AG04450 (cell line): Measurements from ENCODE around the gene HSD3B7. TPM values are rescaled to one million over a fixed set of nuclear protein-coding genes. Genes with fewer than 3 reads are reported as not detected.

ENCODE experiments used
- CTCF ChIA-PET: fragments of 300-600, 350-600 bp; formaldehyde crosslinking; extraction: SDS; loops from one replicate; lab custom pipeline; 2022; ENCODE audit warnings: antibody characterized with exemption, inconsistent platforms; lab: Charles Lee
- POLR2A ChIA-PET: fragments of 350-600 bp; formaldehyde crosslinking; extraction: SDS; loops from one replicate; lab custom pipeline; 2021; ENCODE audit warnings: antibody characterized with exemption, inconsistent platforms; lab: Yijun Ruan, JAX
- DNase-seq: peaks from one replicate; pipeline ENCODE4 v3.0.0-alpha.2; 2011; ENCODE audit warnings: low read depth, low spot score
- H3K27ac ChIP-seq: one replicate; pipeline ENCODE4 v1.5.1; 2012; ENCODE audit warnings: low read depth, low read length, control low read depth
- H3K27me3 ChIP-seq: one replicate; pipeline ENCODE4 v1.6.0; 2012; ENCODE audit warnings: low read length; ENCODE audit not compliant: control insufficient read depth, insufficient read depth
- H3K4me3 ChIP-seq: 2 replicates; pipeline ENCODE4 v1.5.1; 2011; ENCODE audit warnings: mild to moderate bottlenecking, low read depth, low read length, control low read depth
- H3K9me3 ChIP-seq: 2 replicates; pipeline ENCODE4 v1.5.1; 2012; ENCODE audit warnings: low read length; ENCODE audit not compliant: control insufficient read depth, insufficient read depth
- CTCF ChIP-seq: IDR thresholded peaks from 2 replicates; pipeline ENCODE4 v1.5.1; 2011; ENCODE audit warnings: low read depth, low read length, control low read depth, inconsistent platforms
- polyA plus RNA-seq: library from polyadenylated mRNA; depleted of rRNA; stranded (reverse); fragments of >200 nt; gene quantifications from 2 replicates; pipeline ENCODE4 v1.2.3, GENCODE V29; 2011

HSD3B7 gene
- polyA plus RNA-seq, 1 experiment: 6.1 TPM

DNA sequence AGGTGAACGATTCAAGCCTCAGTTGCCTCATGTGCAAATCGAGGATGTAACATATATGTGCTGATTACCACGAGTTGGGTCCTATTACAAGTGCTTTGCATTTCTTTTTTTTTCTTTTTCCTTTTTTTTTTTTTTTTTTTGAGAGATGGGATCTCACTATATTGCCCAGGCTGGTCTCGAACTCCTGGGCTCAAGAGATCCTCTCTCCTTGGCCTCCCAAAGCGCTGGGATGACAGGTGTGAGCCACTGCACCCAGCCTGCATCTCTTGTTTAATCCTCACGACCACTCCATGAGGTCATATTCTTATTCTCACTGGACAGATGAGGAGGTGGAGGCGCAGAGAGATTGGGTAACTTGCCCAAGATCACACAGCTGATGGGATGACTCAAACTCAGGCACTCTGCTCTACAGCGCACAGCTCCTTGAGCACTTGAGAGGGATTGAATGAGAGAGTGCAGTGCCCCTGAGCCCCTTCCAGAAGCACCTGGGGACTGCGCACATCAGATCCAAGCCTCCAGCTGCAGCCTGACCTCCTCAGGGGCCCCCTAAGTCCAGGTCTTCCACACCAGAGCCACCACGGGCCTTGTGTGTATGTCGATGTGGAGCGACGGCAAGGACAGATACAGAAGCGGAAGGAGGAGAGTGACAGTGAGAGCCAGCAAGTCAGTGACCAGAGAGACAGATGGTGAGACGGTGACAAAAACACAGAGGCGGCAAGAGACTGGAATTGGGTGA, 20.5 kb downstream of the HSD3B7 start:
- DNase-seq: no peak
- Histone ChIP-seq H3K9me3 (peaks cover 2% of the 10 kb centered on the region; the same call in 1 of the 2 replicates), H3K27me3 (no peaks in the 10 kb centered on the region), H3K27ac (peak overlapping the region; percentile 39), H3K4me3 (no peak overlapping the region)
- ChIA-PET CTCF (no interaction called here), POLR2A (no interaction called here)
- TF ChIP-seq CTCF: no peak

GRCh38 chr16:31006086-31006385, 21.0 kb downstream of the HSD3B7 start:
- no peak for TF ChIP-seq CTCF
- DNase-seq: no peak

GRCh38 chr16:31006589-31006988, 21.6 kb downstream of the HSD3B7 start:
- no peak overlapping the region for H3K4me3 ChIP-seq
- peaks cover 2% of the 10 kb centered on the region; the same call in 1 of the 2 replicates for H3K9me3 ChIP-seq
- POLR2A ChIA-PET: interaction anchor here (0.9 kb wide), 1 partner anchor 173 kb away, joined by 3 read pairs; the partner anchor contains the start of gene FUS
- no peaks in the 10 kb centered on the region for H3K27me3 ChIP-seq
- TF ChIP-seq CTCF: no peak
- no peak overlapping the region for H3K27ac ChIP-seq
- CTCF ChIA-PET: no interaction called here
- DNase-seq: no peak

More at GRCh38 chr16:31006086-31006385, 21.0 kb downstream of the HSD3B7 start:
- ChIA-PET CTCF (no interaction called here), POLR2A (interaction anchor here (0.9 kb wide), 1 partner anchor 174 kb away, joined by 3 read pairs; the partner anchor contains the start of gene FUS)
- H3K27ac ChIP-seq: peak overlapping the region; percentile 39
- peaks cover 2% of the 10 kb centered on the region; the same call in 1 of the 2 replicates for H3K9me3 ChIP-seq
- no peaks in the 10 kb centered on the region for H3K27me3 ChIP-seq
- no peak overlapping the region for H3K4me3 ChIP-seq

- Histone ChIP-seq H3K9me3 (peaks cover 2% of the 10 kb centered on the region; the same call in 1 of the 2 replicates), H3K27ac (no peak overlapping the region), H3K4me3 (no peak overlapping the region), H3K27me3 (peaks cover 2% of the 10 kb centered on the region)
- CTCF ChIA-PET: interaction anchor here (0.6 kb wide), 1 partner anchor 183 kb away, joined by 3 read pairs; no protein-coding TSS in a partner anchor
- POLR2A ChIA-PET: no interaction called here
- no peak for DNase-seq
- TF ChIP-seq CTCF: no peak
Measured at GRCh38 chr16:31007684-31008083, 22.7 kb downstream of the HSD3B7 start.

- TF ChIP-seq CTCF: no peak
- POLR2A ChIA-PET: no interaction called here
- Histone ChIP-seq H3K9me3 (peaks cover 2% of the 10 kb centered on the region; the same call in 1 of the 2 replicates), H3K4me3 (peak overlapping the region; percentile 34), H3K27ac (peak overlapping the region; percentile 39), H3K27me3 (peaks cover 2% of the 10 kb centered on the region)
- peak; percentile 41 for DNase-seq
- CTCF ChIA-PET: interaction anchor here (0.6 to 1.0 kb wide), 2 partner anchors 24 to 183 kb away, joined by 3 read pairs; no protein-coding TSS in a partner anchor
Measured at GRCh38 chr16:31008149-31008548, 23.1 kb downstream of the HSD3B7 start.
